CD4-positive, alpha-beta T cell treated with Interleukin-10 for 1 hour (primary cell): ENCODE results near the gene SPEM3.
A peak's percentile ranks its signal among the peaks of the same experiment; 100 is the strongest.
"Not testable (repeated sequence)": the region's sequence is repeated elsewhere in the genome, so short reads cannot be mapped to it uniquely, and the experiment has no call there.

Source experiments
- DNase-seq: peaks from one replicate; pipeline ENCODE4 v3.0.0-alpha.2; 2020

Gene SPEM3

GRCh38 chr17:7443499-7444485, 15.1 kb downstream of the SPEM3 start:
- DNase-seq: no peak

GRCh38 chr17:7444682-7445618, 16.3 kb downstream of the SPEM3 start, which contains the start of gene CHRNB1:
TSS of gene CHRNB1 (plus strand) at chr17:7445061. CDS start at chr17:7445128, 67 bp downstream.
- DNase-seq: no peak

DNA sequence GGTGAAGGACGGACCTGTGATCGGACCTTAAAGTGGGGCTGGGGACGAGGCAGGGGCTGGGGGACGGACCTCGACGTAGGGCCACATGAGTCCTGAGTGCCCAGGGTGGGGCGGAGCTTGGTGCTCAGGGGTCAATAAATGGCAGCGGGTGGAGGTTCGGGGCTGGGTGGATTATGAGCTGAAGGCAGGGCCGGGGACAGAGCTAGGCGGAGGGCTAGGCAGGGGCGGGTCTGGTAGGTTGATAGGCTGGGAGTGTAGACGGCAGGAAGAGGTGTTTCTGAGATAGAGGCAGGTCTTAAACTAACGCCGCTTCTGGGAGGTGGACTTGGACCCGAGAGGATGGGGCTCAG, 16.9 kb downstream of the SPEM3 start:
- DNase-seq: peak; percentile 44

DNA sequence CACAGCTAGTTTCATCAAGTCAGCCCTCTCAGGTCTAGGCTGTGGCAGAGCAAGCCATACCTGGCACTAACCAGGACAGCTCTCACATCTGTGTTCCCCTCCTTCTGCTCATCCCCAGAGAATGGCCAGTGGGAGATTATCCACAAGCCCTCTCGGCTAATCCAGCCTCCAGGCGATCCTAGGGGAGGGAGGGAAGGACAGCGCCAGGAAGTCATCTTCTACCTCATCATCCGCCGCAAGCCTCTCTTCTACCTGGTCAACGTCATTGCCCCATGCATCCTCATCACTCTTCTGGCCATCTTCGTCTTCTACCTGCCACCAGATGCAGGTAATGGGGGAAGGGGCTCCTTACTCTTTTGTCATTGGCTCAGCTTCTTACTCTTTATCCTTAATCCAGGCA, 19.8 kb downstream of the SPEM3 start:
- DNase-seq: no peak

- DNase-seq: no peak
Measured at GRCh38 chr17:7459961-7460545, 31.4 kb downstream of the SPEM3 start.

GRCh38 chr17:7460850-7461660, 32.4 kb downstream of the SPEM3 start:
- DNase-seq: no peak

GRCh38 chr17:7462474-7463371, 34.1 kb downstream of the SPEM3 start:
- DNase-seq: no peak

- DNase-seq: no peak
Measured at GRCh38 chr17:7463372-7463846, 34.8 kb downstream of the SPEM3 start.

DNA sequence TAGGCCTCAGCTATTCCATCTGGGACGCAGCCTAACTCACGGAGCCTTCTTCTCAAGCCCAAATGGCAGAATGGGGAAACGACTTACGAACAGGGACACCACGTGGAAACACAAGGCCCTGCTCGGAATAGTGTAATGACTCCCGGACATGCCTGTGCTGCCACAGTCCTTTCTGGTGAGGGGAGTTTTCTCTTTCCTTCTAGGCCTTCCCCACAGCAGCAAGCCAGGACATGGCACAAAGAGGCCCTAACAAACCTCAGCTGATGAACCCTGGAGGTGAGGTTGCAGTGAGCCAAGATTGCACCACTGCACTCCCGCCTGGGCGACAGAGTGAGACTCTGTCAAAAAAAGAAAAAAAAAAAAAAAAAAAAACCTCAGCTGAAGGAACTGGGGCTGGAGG, 35.4 kb downstream of the SPEM3 start:
- no peak for DNase-seq

DNA sequence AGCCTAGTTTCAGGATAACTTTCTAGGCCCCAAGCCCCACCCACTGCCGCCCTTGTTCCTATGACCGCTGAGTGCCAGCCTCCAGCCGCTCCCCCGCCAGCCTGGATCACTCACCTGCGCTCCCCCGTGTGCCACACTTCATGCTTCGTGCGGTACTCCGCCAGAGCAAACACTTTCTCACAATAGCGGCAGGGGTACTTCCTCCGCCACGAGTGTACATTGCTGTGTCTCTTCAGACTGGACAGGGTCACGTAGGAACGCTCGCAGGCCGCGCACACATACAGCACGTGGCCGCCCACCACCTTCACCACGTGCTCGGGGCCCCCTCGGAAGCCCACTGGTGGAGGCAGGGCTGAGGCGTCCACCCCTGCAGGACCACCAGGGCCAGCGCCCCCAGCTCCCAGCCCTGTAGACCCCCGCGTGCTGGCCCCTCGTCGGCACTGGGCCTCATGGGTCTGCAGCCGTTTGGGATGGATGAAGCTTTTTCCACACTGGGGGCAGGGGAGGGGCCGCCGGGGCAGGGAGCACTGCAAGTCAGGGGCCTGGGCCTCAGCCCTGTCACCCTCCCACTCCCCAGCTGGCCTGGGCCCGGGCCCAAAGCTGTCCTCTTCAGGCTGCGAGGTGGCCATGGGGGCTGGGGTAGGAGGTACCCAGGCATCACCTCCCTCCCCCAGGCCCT, 37.1 kb downstream of the SPEM3 start:
- no peak for DNase-seq

GRCh38 chr17:7466318-7466638, 37.6 kb downstream of the SPEM3 start:
- DNase-seq: no peak

DNA sequence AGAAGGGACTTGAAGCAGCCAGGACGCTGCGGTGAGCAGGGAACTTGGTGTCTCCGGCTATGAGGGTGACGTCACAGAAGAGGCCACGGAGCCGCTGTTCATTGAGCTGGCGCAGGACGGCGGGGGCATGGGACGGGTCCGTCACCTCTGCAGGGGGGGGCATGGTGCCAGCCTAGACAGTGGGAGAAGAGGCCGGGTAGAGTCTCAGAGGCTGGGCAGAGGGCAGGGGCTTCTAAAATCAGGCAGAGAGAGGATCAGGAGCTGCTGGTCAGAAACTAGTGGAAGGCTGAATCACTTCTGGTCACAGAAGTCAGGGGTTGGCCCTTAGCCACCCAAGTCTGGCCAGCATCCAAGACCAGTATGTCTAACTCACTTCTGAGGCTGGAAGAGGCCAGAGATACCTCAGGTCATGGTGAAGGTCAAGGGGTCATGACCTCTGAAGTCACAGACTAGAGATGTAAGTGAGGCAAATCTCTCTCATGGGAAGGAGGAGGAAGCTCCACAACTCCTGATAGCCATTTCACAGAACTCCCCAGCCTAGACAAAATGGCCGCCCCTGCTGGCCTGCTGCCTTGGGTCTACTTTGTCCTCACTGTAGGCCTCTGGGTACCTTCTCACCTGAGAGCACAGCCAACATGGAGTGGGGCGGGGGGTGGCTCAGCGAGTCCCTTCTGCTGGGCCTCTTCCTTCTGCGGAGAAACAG, 38.1 kb downstream of the SPEM3 start:
- no peak for DNase-seq

- DNase-seq: no peak
Measured at GRCh38 chr17:7467498-7467897, 38.8 kb downstream of the SPEM3 start.

DNA sequence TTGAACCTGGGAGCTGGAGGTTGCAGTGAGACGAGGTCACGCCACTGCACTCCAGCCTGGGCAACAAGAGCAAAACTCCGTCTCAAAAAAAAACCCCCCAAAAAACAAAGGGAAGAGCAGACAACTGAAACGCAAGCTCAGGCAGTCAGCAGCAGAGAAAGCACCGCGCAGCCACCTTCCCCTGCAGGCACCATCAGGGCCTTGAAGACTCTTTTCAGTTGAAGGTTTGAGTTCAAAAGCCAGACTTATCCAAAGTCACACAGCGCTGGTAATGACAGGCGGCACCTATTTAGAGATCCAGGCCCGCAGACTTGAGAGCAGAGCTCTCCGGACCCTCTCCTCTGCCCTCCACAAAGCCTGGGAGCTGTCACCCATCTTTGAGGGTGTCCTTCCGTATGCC, 39.6 kb downstream of the SPEM3 start:
- no peak for DNase-seq

GRCh38 chr17:7468804-7469389, 40.2 kb downstream of the SPEM3 start:
- no peak for DNase-seq

DNA sequence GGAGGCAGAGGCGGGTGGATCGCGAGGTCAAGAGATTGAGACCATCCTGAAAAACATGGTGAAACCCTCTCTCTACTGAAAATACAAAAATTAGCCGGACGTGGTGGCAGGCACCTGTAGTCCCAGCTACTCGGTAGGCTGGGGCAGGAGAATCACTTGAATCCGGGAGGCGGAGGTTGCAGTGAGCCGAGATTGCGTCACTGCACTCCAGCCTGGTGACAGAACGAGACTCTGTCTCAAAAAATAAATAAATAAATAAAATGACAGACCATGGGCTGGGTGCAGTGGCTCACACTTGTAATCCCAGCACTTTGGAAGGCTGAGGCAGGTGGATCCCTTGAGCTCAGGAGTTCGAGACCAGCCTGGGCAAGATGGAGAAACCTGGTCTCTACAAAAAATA, 41.2 kb downstream of the SPEM3 start:
- not testable (repeated sequence) for DNase-seq

DNA sequence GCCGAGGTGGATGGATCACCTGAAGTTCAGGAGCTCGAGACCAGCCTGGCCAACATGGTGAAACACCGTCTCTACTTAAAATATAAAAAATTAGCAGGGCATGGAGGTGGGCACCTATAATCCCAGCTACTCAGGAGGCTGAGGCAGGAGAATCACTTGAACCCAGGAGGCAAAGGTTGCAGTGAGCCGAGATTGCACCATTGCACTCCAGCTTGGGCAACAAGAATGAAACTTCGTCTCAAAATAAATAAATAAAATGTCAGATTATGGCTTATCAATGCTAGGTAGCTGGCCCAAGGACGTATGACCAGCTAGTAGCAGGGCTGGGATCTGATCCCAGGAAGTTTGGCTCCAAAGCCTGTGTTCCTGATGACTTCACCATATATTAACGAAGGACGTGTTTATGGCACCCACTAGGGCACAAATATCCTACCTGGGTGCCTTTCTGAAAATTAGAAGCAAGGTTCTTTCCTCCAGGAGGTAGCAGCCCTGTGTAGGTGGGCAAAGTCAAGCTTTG, 41.9 kb downstream of the SPEM3 start:
- DNase-seq: not testable (repeated sequence)

GRCh38 chr17:7471729-7472128, 43.1 kb downstream of the SPEM3 start:
- no peak for DNase-seq

DNA sequence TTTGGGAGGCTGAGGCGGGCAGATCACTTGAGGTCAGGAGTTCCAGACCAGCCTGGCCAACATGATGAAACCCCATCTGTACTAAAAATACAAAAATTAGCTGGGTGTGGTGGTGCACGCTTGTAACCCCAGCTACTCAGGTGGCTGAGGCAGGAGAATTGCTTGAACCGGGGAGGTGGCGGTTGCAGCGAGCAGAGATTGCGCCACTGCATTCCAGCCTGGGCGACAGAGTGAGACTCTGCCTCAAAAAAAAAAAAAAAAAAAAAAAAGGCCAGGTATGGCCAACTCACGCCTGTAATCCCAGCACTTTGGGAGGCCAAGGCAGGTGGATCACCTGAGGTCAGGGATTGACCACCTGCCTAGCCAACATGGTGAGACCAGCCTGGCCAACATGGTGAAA, 46.1 kb downstream of the SPEM3 start:
- DNase-seq: not testable (repeated sequence)
